Adrenal gland (tissue), 5 donors: Measurements from ENCODE around the gene COL23A1.

Experiments
- POLR2A ChIP-seq, 2 donors: fragments of 450-650 bp; IDR thresholded peaks; one replicate each; pipeline ENCODE4 v1.6.1; 2017; ENCODE audit warnings: antibody characterized with exemption in 2 of 2, mild to moderate bottlenecking in 2 of 2, moderate library complexity in 1 of 2
- TF ChIP-seq, protein P1 (sequence below), 6 experiments: fragments of 450-650 bp in 4 of 6; fragments of 200-600 bp in 2 of 6; sonication (generic) in 1 of 6; IDR thresholded peaks; 1 replicate in 5 of 6; 2 replicates in 1 of 6; pipeline versions ENCODE4 v1.5.1 to v1.8.0; 2016 to 2021; ENCODE audit warnings: antibody characterized with exemption in 6 of 6, mild to moderate bottlenecking in 2 of 6, moderate library complexity in 1 of 6
- donor health status: DM: no; HTN: no; CAD: no.

- TF ChIP-seq, protein P1, sequence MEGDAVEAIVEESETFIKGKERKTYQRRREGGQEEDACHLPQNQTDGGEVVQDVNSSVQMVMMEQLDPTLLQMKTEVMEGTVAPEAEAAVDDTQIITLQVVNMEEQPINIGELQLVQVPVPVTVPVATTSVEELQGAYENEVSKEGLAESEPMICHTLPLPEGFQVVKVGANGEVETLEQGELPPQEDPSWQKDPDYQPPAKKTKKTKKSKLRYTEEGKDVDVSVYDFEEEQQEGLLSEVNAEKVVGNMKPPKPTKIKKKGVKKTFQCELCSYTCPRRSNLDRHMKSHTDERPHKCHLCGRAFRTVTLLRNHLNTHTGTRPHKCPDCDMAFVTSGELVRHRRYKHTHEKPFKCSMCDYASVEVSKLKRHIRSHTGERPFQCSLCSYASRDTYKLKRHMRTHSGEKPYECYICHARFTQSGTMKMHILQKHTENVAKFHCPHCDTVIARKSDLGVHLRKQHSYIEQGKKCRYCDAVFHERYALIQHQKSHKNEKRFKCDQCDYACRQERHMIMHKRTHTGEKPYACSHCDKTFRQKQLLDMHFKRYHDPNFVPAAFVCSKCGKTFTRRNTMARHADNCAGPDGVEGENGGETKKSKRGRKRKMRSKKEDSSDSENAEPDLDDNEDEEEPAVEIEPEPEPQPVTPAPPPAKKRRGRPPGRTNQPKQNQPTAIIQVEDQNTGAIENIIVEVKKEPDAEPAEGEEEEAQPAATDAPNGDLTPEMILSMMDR (IDR thresholded peaks at IDR 0.05): no peak
- TF ChIP-seq POLR2A (IDR thresholded peaks at IDR 0.05): no peak
Measured at GRCh38 chr5:178437386-178438075, 152.7 kb downstream of the COL23A1 start.
